MM.1S (cell line): Measurements from ENCODE around the gene EHF.

Source experiments
- CTCF ChIP-seq: fragments of 300-600 bp; sonication (generic); IDR thresholded peaks from 2 replicates; pipeline ENCODE4 v1.5.1; 2016; ENCODE audit warnings: antibody characterized with exemption, low read length, mixed read lengths
- EZH2 ChIP-seq: fragments of 300-600 bp; sonication (generic); optimal IDR thresholded peaks from 2 replicates; pipeline ENCODE3; 2017; ENCODE audit warnings: low read depth, mild to moderate bottlenecking, antibody characterized with exemption, low read length, mixed read lengths
- EZH2phosphoT487 ChIP-seq: fragments of 300-600 bp; sonication (generic); IDR thresholded peaks from 2 replicates; pipeline ENCODE4 v1.6.1; 2018; ENCODE audit warnings: antibody characterized with exemption, low read length

DNA sequence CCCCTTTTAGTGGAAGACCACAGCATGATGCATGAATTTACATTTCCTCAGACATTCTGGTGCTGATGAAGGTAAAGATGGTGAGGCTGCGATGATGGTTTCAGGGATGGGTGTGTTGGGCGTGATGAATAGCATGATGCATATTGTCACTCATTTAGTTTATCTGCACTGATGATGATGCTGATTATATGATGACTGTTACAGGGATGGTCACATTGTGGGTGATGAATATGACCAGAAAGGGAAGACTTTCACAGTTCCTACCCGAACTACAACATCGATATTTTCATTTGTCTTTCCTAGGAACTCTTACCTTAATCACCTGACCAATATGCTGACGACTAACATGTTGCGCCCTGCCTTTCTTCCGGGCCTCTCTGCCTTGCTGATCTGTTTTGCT is 47.4 kb upstream of the EHF start:
- TF ChIP-seq CTCF (no peak), EZH2phosphoT487 (no peak), EZH2 (no peak)
